ENCODE measurements around the gene NUP188. TPM values are rescaled to one million over a fixed set of nuclear protein-coding genes. Genes with fewer than 3 reads are reported as not detected.
A peak's percentile ranks its signal among the peaks of the same experiment; 100 is the strongest.

NUP188 gene, protein sequence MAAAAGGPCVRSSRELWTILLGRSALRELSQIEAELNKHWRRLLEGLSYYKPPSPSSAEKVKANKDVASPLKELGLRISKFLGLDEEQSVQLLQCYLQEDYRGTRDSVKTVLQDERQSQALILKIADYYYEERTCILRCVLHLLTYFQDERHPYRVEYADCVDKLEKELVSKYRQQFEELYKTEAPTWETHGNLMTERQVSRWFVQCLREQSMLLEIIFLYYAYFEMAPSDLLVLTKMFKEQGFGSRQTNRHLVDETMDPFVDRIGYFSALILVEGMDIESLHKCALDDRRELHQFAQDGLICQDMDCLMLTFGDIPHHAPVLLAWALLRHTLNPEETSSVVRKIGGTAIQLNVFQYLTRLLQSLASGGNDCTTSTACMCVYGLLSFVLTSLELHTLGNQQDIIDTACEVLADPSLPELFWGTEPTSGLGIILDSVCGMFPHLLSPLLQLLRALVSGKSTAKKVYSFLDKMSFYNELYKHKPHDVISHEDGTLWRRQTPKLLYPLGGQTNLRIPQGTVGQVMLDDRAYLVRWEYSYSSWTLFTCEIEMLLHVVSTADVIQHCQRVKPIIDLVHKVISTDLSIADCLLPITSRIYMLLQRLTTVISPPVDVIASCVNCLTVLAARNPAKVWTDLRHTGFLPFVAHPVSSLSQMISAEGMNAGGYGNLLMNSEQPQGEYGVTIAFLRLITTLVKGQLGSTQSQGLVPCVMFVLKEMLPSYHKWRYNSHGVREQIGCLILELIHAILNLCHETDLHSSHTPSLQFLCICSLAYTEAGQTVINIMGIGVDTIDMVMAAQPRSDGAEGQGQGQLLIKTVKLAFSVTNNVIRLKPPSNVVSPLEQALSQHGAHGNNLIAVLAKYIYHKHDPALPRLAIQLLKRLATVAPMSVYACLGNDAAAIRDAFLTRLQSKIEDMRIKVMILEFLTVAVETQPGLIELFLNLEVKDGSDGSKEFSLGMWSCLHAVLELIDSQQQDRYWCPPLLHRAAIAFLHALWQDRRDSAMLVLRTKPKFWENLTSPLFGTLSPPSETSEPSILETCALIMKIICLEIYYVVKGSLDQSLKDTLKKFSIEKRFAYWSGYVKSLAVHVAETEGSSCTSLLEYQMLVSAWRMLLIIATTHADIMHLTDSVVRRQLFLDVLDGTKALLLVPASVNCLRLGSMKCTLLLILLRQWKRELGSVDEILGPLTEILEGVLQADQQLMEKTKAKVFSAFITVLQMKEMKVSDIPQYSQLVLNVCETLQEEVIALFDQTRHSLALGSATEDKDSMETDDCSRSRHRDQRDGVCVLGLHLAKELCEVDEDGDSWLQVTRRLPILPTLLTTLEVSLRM (N-terminal part only)
- 10 to 100 TPM; 48.7 to 66.7 (median 51.0) TPM for polyA plus RNA-seq (ENCODE audit: insufficient read depth in 1 of 5, insufficient read length in 5 of 5, low replicate concordance in 1 of 5)
- long read RNA-seq, donor 1, full-length matches to known transcripts: 1 of 17 reads
- long read RNA-seq, donor 1, partial matches to known transcripts: 16 of 17 reads
- long read RNA-seq, donor 1, other reads (novel, unspliced or antisense): 0 of 17 reads
- long read RNA-seq, donor 2, partial matches to known transcripts: 5 of 5 reads
- long read RNA-seq, donor 2, other reads (novel, unspliced or antisense): 0 of 5 reads
- long read RNA-seq, donor 3, partial matches to known transcripts: 36 of 36 reads
- long read RNA-seq, donor 3, other reads (novel, unspliced or antisense): 0 of 36 reads
- long read RNA-seq, donor 4: 0 reads
- long read RNA-seq, donor 5, partial matches to known transcripts: 50 of 61 reads
- long read RNA-seq, donor 5, other reads (novel, unspliced or antisense): 11 of 61 reads
- long read RNA-seq, donor 6, full-length matches to known transcripts: 1 of 1 reads
- long read RNA-seq, donor 6, partial matches to known transcripts: 0 of 1 reads
- long read RNA-seq, donor 6, other reads (novel, unspliced or antisense): 0 of 1 reads
- long read RNA-seq, donor 7, full-length matches to known transcripts: 1 of 52 reads
- long read RNA-seq, donor 7, partial matches to known transcripts: 29 of 52 reads
- long read RNA-seq, donor 7, other reads (novel, unspliced or antisense): 22 of 52 reads
- long read RNA-seq, donor 8, partial matches to known transcripts: 0 of 1 reads
- long read RNA-seq, donor 8, other reads (novel, unspliced or antisense): 0 of 1 reads

DNA sequence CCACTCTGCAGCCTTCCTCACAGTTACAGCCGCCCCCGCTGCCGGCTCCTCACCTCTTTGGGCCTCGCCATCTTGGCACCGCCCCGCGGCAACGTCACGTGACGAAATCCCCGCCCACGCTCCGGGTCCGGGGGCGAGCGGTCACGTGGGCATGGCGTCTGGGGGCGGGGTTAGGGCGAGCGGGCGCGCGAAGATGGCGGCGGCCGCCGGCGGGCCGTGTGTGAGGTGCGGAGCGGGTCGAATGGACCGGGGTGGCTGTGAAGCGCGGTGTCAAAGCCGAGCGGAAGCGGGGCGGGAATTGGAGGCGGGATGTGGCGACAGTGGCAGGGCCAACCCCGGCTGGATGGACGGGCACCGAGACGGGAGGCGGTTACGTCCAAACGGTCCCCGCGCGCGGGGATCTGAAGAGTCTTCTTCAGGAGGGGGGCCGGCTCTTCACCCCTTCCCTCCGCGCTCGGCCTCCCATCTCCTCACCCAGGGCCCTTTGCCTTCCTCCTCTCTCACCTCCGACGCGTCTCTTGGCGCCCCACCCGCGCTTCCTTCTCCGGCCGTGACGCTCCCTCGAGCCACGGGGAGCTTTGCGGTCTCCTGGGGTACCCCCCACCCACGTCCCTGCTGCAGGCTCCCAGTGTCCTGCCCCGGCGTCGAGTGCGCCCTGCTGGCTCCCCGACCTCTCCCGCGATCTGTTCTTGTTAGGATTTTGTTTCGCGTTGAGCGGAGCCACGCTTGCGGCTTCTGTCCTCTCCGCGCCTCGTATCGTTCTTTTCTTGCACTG lies at the start of gene NUP188, which contains the start of gene DOLK:
TSS of gene NUP188 (plus strand) at position 173 of the 775 bp plus-strand sequence. CDS start at position 194, 21 bp downstream.
TSS of gene DOLK (minus strand) at position 77 of the 775 bp plus-strand sequence. CDS start 300 bp downstream, outside the sequence.
- peak; percentile 93 to 94 for DNase-seq

DNA sequence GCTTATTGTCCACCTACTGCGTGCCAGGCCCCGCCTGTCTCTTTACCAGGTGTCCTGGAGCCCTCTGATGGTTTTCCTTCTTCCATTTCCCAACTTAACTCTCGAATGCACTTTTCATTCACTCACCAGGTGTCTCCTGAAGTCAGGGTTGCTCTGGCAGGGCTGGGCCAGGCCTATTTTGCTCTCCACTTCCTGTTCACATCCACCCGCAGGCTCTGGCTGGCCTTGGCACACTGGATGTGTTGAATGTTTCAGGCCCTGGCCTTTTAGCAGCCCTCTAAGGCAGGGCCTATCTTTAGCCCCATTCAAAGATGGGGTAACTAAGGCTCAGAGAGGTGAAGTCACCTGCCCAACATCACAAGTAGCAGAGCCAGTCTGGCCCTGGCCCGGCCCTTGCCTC lies 49.1 kb upstream of the NUP188 start:
- DNase-seq: no peak

DNA sequence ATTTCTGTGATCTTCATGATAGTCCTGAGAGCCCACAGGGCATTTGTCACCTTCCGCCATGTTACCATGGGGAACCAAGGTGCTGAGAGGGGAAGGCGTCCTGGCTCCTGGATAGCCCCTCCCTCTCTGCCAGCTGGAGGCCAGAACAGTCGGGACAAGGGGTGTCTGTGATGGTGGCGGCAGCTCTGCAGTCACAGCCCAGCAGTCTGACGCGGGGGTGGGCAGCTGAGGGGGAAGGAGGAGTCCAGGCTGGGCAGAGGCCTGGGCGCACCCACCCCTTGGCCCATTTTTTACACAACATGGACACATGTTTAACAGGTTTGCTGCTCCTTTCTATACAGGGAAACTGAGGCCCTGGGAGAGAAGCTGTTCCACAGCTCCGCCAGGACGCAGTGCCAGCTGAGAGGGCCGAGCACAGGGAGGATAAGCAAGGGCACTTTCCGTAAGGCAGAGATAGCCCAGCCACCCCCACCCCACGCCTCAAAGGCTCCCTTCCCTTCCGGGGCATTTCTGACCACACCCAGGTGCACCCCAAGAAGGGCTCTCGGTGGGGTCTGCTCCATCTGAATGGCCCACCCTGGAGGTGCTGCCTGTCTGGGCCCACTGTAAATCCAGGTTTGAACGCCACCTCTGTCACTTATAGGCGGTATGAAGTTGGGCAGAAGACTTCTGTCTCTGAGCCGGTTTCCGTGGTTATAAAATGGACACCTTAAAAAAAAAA lies 48.5 kb upstream of the NUP188 start:
- no peak for DNase-seq

DNA sequence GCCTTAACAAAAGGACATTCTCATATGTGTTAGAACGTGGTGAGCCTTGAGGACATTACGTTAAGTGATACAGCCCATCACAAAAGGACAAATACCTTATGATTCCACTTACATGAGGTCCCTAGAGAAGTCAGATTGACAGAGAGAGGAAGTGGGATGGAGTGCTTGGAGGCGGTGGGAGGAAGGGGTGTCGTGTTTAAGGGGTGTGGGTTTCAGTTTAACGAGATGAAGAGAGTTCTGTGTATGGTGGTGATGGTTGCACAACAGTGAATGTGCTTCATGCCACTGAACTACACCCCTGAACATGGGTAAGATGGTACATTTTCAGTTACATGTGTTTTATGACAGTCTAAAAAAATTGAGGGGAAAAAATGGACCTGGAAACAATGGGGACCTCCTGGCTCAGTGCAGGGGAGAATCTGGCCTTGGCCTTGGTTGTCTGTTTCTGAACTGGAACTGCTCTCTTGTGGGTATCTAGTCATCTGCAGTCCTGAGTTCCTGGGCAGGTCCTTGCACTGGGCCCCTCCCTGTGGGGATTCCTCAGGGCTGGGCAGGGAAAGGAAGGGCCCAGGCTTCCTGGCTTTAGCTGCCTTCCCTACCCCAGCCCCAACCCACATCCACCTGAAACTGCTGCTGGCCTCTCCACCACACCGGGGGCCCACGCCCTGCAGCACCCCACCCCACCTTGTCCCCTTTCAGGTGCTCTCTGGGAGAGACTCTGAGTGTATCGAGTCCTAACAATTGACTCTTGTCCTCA lies 47.8 kb upstream of the NUP188 start:
- no peak for DNase-seq

DNA sequence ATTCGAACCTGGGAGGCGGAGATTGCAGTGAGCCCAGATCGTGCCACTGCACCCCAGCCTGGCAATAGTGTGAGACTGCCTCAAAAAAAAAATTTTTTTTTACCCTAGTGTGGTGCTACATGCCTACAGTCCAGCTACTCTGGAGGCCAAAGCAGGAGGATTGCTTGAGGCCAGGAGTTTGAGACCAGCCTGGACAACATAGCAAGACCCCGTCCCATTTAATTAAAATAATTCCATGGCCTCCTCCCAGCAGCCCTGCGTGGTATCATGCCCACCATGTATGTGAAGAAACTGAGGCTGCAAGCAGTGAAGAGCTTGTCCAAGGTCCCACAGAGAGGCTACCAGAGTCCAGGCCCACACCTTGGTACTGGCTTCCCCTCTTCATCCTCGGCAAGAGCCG lies 46.1 kb upstream of the NUP188 start:
- DNase-seq: no peak

DNA sequence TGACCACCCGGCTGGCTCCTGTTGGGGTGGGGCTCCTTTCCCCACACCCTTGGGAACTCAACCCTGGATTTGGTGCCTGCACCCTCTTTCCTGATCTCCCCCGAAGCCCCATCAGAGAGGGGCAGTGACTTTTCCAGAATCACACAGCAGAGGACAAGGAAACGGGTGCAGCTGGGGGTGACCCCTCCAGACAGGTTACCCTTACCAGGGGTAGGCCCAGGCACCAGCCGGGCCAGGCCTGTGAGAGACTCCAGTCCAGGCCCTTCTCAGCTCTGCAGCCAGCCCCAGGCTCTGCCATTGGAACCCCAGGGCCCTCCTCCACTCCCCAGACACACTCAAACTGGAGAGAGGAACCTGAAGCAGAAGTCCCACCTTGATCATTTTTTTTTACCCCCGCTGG lies 45.7 kb upstream of the NUP188 start:
- no peak for DNase-seq

DNA sequence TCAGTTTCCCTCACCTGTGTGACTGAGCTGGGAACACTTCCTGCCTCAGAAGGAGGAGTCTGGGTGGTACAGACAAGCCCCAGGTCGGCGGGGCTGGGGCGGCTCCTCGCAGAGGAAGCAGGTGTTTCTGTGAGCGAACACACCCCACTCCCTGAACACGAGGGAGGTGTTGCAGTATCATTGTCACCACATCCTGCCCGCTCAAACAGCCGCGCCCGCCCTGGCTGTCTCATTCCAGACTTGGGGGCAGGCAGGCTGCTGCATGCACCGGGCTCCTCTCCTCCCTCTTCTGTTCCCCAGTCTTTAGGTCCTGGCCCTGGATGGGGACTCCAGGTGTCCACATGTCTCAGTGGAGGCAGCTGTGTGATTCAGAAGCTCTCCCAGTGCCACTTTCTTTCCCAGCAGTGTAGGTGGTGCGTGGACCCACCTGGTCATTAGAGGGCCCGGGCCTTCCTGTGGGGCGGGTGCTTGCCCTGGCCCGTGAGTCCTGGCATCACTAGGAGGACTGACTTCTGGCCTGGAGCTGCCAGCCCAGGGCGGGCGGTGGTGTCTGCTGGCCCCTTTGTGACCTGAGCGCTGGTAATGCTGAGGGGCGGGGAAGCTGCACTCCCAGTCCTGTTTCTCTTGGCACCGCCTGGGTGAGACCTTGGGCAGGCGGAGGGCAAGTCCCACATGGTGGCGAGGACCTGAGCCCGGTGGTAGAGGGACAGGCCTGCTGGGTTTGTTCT lies 45.0 kb upstream of the NUP188 start:
- DNase-seq: no peak

DNA sequence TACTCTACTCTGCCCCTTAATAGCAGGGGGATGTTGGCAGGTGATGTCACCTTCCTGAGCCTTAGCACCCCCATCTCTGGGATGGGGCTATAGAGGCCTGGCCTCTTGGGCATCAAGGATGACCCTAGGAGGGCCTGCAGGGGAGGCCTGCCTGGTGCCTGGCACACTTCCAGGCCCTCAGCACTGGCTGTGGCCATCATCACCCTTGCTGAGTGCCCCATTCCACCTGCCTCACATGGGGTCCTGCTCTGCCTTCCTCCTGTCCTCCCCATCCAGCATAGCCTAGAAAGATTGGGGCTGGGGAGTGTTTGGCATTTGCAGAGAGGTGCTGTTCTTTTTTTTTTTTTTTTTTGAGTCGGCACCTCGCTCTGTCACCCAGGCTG lies 44.4 kb upstream of the NUP188 start:
- no peak for DNase-seq

DNA sequence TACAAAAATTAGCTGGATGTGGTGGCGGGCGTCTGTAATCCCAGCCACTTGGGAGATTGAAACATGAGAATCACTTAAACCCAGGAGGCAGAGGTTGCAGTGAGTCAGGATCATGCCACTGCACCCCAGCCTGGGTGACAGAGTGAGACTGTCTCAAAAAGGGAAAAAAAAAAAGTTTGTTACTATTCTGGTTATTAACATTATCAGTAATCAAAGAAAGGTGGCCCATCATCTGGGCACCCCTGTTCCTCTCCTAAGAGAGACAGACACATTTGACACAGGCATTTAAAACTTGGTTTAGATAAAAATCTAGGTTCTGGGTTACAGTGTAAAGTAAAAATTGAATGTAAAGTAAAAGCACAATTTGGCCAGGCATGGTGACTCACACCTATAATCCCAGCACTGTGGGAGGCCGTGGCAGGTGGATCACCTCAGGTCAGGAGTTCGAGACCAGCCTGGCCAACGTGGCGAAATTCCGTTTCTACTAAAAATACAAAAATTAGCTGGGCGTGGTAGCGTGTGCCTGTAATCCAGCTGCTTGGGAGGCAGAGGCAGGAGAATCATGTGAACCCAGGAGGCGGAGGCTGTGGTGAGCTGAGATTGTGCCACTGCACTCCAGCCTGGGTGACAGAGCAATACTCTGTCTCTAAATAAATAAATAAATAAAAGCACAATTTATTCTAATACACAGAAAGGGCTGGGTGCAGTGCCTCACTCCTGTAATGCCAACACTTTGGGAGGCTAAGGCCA lies 43.5 kb upstream of the NUP188 start:
- DNase-seq: no peak

DNA sequence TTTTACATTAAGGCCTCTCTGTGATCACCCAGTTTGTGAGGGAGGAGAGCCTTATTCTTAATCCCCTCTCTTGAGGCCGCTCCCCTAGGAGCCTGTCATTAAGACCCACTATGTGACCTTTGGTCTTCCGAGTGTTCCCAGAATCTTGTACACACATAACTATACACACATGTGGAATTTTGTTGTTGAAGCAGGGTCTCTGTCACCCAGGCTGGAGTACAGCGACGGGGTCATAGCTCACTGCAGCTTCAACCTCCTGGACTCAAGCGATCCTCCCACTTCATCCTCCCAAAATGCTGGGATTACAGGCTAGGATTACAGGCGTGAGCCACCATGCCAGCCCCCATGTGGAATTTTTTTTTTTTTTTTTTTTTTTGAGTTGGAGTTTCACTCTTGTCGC lies 41.5 kb upstream of the NUP188 start:
- no peak for DNase-seq

DNA sequence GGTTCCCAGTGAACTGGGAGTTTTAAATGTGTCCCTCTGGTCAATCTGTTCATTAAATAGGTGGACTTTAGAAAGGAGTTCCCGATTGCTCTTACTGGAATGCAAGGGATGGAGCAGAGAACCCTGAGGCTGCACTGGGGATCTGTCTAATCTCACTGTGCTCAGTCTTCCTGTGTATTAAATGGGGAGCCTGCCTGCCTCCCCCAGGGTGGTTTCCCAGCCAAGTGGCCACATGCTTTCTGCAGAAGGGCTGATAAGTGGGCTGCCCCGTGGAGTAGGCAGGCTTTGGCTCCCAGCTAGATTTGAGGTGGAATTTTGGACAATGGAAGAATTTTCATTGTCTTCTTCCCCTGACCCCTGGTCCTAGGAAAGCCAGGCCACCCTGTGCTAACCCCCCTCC lies 40.8 kb upstream of the NUP188 start:
- no peak for DNase-seq

DNA sequence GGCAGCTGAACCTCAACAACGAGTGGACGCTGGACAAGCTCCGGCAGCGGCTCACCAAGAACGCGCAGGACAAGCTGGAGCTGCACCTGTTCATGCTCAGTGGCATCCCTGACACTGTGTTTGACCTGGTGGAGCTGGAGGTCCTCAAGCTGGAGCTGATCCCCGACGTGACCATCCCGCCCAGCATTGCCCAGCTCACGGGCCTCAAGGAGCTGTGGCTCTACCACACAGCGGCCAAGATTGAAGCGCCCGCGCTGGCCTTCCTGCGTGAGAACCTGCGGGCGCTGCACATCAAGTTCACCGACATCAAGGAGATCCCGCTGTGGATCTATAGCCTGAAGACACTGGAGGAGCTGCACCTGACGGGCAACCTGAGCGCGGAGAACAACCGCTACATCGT lies 39.1 kb upstream of the NUP188 start:
- no peak for DNase-seq

DNA sequence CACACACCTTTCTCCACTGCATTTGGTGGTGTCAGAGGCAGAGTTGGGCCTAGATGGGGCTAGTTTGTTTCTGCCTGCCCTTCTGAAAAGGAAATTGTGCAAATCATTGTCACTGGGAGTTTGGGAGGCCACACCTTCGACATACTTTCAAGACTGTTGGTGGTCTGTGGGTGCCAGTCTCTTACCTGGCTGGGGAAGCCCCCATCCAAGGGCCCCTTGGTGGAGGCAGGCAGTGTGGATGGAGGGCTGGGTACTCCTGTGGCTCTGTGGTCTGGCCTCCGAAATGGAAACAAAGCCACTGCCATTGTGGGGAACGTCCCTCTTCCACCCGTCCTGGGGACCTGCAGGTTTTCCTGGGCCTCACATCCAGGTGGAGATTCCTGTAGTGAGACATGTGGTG lies 37.6 kb upstream of the NUP188 start:
- no peak for DNase-seq

DNA sequence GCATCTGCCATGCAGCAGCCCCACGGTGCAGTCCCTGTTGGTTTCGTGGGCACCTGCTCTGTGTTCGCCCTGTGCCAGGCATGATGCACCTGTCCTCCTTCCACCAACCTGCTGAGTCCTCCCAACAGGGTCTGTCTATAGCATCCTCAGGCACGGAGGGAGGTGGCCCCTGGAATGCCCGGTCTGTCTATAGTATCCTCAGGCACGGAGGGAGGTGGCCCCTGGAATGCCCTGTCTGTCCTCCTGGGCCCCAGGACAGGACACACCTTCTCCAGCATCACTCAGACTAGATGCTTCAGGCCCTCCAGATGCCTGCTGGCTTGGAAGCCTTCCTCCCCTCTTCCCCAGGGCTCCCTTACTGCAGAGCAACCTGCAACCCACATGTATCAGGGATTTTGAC lies 36.6 kb upstream of the NUP188 start:
- DNase-seq: no peak

DNA sequence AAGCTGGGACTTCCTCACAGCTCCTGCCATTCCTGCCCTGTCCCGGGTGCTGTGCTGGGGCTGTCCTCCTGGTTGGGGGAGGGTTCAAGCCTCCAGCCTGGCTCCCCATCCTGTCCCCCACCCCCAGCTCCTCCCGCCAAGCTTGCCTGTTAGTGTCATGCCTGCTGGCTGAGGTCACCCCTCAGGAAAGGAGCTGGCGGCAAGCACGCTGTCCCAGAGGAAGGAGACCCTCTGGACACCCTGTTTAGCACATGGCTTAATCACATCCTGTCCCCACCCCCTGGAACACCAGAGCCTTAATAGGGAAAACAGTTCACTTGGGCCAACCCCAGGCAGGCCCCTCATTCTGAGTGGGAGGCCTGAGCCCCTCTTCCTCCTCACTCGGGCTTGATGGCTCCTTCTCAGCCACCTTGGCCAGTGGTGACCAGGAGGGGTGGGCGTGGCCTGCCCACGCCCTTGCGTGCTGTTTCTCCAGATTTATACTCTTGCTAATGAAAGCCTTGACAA lies 35.9 kb upstream of the NUP188 start:
- no peak for DNase-seq

DNA sequence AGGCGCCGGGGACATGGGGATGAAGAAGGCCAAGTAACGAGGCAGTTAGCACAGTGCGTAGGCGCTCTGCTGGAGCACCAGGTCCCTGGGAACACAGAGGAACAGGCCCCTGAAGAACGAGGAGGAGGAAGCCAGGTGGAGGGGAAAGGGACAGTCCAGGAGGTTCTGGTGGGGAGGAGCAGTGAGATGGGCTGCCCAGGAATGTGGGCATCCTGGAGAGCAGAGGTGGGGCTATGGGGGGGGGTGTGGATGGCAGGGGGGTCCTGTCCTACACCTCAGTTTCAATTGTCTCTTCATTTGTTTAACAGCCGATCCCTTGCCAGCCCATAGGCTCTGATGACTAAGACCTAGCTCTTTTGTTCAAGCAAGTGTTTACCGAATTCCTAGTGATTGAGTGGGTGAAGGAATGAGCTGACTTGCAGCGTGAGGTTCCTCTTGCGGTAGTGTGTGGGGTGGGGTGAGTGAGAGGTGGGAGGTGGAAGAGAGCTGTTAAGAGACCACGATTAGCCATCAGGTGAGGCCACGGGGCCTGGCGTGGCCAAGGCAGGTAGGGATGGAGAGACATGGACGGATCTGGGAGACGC lies 35.1 kb upstream of the NUP188 start:
- no peak for DNase-seq

All from right lung (tissue), 10 donors.